ENCODE results near the gene SPAG6.

SPAG6 gene

GRCh38 chr10:22333167-22333974, 11.9 kb upstream of the SPAG6 start:
- no peaks in the 10 kb centered on the region for H3K9me3 ChIP-seq
- TF ChIP-seq CTCF (IDR thresholded peaks at IDR 0.05; ENCODE audit: low read depth, low read length): no peak
- H3K27me3 ChIP-seq: peaks cover 27% of the 10 kb centered on the region
- no peak for DNase-seq
- peaks cover 17% of the 10 kb centered on the region for H3K36me3 ChIP-seq
- H3K4me3 ChIP-seq (ENCODE audit: low read depth, low read length): no peak overlapping the region
- H3K4me1 ChIP-seq: no peaks in the 10 kb centered on the region

- Histone ChIP-seq H3K9me3 (no peaks in the 10 kb centered on the region), H3K4me3 (ENCODE audit: low read depth, low read length) (no peak overlapping the region), H3K4me1 (no peaks in the 10 kb centered on the region), H3K27me3 (peaks cover 32% of the 10 kb centered on the region), H3K36me3 (peaks cover 12% of the 10 kb centered on the region)
- DNase-seq: no peak
- no peak for TF ChIP-seq CTCF (IDR thresholded peaks at IDR 0.05; ENCODE audit: low read depth, low read length)
Measured at GRCh38 chr10:22333975-22334282, 11.4 kb upstream of the SPAG6 start.

GRCh38 chr10:22334414-22335172, 10.7 kb upstream of the SPAG6 start:
- Histone ChIP-seq H3K36me3 (peaks cover 5% of the 10 kb centered on the region), H3K9me3 (no peaks in the 10 kb centered on the region), H3K4me3 (ENCODE audit: low read depth, low read length) (no peak overlapping the region), H3K4me1 (no peaks in the 10 kb centered on the region), H3K27me3 (peaks cover 39% of the 10 kb centered on the region)
- no peak for DNase-seq
- TF ChIP-seq CTCF (IDR thresholded peaks at IDR 0.05; ENCODE audit: low read depth, low read length): no peak

GRCh38 chr10:22335173-22335933, 9.9 kb upstream of the SPAG6 start:
- DNase-seq: no peak
- Histone ChIP-seq H3K4me1 (no peaks in the 10 kb centered on the region), H3K27me3 (peaks cover 40% of the 10 kb centered on the region), H3K36me3 (no peaks in the 10 kb centered on the region), H3K9me3 (no peaks in the 10 kb centered on the region), H3K4me3 (ENCODE audit: low read depth, low read length) (no peak overlapping the region)
- no peak for TF ChIP-seq CTCF (IDR thresholded peaks at IDR 0.05; ENCODE audit: low read depth, low read length)

- H3K9me3 ChIP-seq: no peaks in the 10 kb centered on the region
- no peak for DNase-seq
- peaks cover 64% of the 10 kb centered on the region for H3K27me3 ChIP-seq
- no peak for TF ChIP-seq CTCF (IDR thresholded peaks at IDR 0.05; ENCODE audit: low read depth, low read length)
- H3K4me1 ChIP-seq: no peaks in the 10 kb centered on the region
- H3K4me3 ChIP-seq (ENCODE audit: low read depth, low read length): no peak overlapping the region
- H3K36me3 ChIP-seq: no peaks in the 10 kb centered on the region
Measured at GRCh38 chr10:22338185-22338900, 7.0 kb upstream of the SPAG6 start.
